ENCODE results near the gene CIAO2B.

Gene CIAO2B

DNA sequence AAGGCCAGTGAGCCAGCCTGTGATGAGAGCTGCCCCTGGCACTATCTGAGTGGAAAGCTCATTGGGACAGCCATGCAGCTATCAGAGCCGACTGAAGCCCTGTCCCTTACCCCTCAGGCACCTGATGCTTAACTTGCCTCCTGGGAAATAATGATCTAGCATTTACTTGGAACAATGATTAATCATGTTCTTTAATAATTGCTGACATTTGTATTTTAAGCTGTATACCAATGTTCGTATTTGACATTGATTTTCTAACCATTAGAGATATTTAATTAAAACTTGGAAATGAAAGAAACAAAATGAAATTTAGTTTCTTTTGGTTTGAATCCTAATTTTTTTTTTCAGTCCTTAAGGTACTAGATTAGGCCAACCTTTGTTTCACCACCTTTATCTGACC is 43.4 kb downstream of the CIAO2B start:
- Histone ChIP-seq H3K4ac (ENCODE audit: low read length) (no peak overlapping the region), H3K23ac (ENCODE audit: low read depth, low read length, poor library complexity) (no peak overlapping the region), H4K91ac (ENCODE audit: low read depth, low read length, poor library complexity) (no peak overlapping the region), H3K9ac (ENCODE audit: low read depth, low read length, poor library complexity) (no peak overlapping the region), H3K18ac (ENCODE audit: low read length) (no peak overlapping the region), H3K4me2 (ENCODE audit: insufficient read depth, low read length, poor library complexity, severe bottlenecking) (no peak overlapping the region), H2BK15ac (ENCODE audit: low read length) (no peak overlapping the region), H3K27ac (replicated peaks; ENCODE audit: low read length) (no peak overlapping the region), H4K8ac (ENCODE audit: low read depth, low read length) (no peak overlapping the region), H2AK5ac (ENCODE audit: low read depth, low read length) (no peak overlapping the region), H2BK5ac (ENCODE audit: low read length) (no peak overlapping the region), H3K36me3 (replicated peaks in 1 of 2; ENCODE audit: control insufficient read depth in 2 of 2, insufficient read depth in 2 of 2, low read length in 2 of 2) (peaks cover 4 to 15% of the 10 kb centered on the region in 2 donors), H3K79me1 (ENCODE audit: low read depth, low read length) (no peaks in the 10 kb centered on the region), H2BK12ac (ENCODE audit: low read length) (no peak overlapping the region), H2AFZ (ENCODE audit: low read length) (no peak overlapping the region), H3K4me1 (ENCODE audit: control insufficient read depth in 2 of 2, insufficient read depth in 1 of 2, low read depth in 1 of 2, low read length in 2 of 2) (no peaks in the 10 kb centered on the region), H3K14ac (ENCODE audit: low read length) (no peak overlapping the region), H2BK120ac (ENCODE audit: low read depth, low read length) (no peak overlapping the region), H3K4me3 (ENCODE audit: low read length in 2 of 2) (no peak overlapping the region), H3K27me3 (ENCODE audit: control insufficient read depth in 3 of 3, insufficient read depth in 3 of 3, low read depth in 1 of 3, low read length in 3 of 3) (peaks cover 0 to 2% (median 0%) of the 10 kb centered on the region in 3 experiments), H3K9me3 (replicated peaks in 1 of 2; ENCODE audit: control insufficient read depth in 2 of 2, insufficient read depth in 1 of 2, low read depth in 1 of 2, low read length in 2 of 2) (no peaks in the 10 kb centered on the region)
- no peak for DNase-seq (ENCODE audit: low spot score)
- no CpG with 5 or more reads among the region's 2 CpGs for WGBS, 2 donors (ENCODE audit: extremely low coverage in 2 of 2, insufficient read length in 2 of 2, insufficient replicate concordance in 1 of 2)

DNA sequence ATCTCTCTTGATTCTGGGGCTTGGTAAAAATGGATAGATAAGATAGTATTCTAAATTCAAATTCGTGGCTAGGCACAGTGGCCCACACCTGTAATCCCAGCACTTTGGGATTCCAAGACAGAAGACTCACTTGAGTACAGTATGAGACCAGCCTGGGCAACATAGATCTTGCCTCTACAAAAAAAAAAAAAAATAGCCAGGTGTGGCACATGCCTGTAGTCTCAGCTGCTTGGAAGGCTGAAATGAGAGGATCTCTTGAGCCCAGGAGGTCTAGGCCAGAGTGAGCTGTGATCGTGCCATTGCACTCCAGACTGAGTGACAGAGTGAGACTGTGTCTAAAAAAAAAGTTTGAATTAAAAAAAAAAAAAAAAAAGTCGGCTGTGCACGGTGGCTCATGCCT is 44.6 kb downstream of the CIAO2B start:
- Histone ChIP-seq H3K18ac (ENCODE audit: low read length) (no peak overlapping the region), H3K4me1 (ENCODE audit: control insufficient read depth in 2 of 2, insufficient read depth in 1 of 2, low read depth in 1 of 2, low read length in 2 of 2) (no peaks in the 10 kb centered on the region), H4K91ac (ENCODE audit: low read depth, low read length, poor library complexity) (no peak overlapping the region), H2BK15ac (ENCODE audit: low read length) (no peak overlapping the region), H3K9ac (ENCODE audit: low read depth, low read length, poor library complexity) (no peak overlapping the region), H2BK120ac (ENCODE audit: low read depth, low read length) (no peak overlapping the region), H3K4ac (ENCODE audit: low read length) (no peak overlapping the region), H2AK5ac (ENCODE audit: low read depth, low read length) (no peak overlapping the region), H3K79me1 (ENCODE audit: low read depth, low read length) (no peaks in the 10 kb centered on the region), H4K8ac (ENCODE audit: low read depth, low read length) (no peak overlapping the region), H2AFZ (ENCODE audit: low read length) (no peak overlapping the region), H3K4me2 (ENCODE audit: insufficient read depth, low read length, poor library complexity, severe bottlenecking) (no peak overlapping the region), H3K36me3 (replicated peaks in 1 of 2; ENCODE audit: control insufficient read depth in 2 of 2, insufficient read depth in 2 of 2, low read length in 2 of 2) (peaks cover 14 to 26% of the 10 kb centered on the region in 2 donors), H2BK5ac (ENCODE audit: low read length) (no peak overlapping the region), H3K4me3 (ENCODE audit: low read length in 2 of 2) (no peak overlapping the region), H3K23ac (ENCODE audit: low read depth, low read length, poor library complexity) (no peak overlapping the region), H3K27me3 (ENCODE audit: control insufficient read depth in 3 of 3, insufficient read depth in 3 of 3, low read depth in 1 of 3, low read length in 3 of 3) (no peaks in the 10 kb centered on the region), H3K14ac (ENCODE audit: low read length) (no peak overlapping the region), H3K9me3 (replicated peaks in 1 of 2; ENCODE audit: control insufficient read depth in 2 of 2, insufficient read depth in 1 of 2, low read depth in 1 of 2, low read length in 2 of 2) (peaks cover 0 to 3% of the 10 kb centered on the region in 2 donors), H2BK12ac (ENCODE audit: low read length) (no peak overlapping the region), H3K27ac (replicated peaks; ENCODE audit: low read length) (no peak overlapping the region)
- WGBS, 2 donors (ENCODE audit: extremely low coverage in 2 of 2, insufficient read length in 2 of 2, insufficient replicate concordance in 1 of 2): no CpG with 5 or more reads among the region's 4 CpGs
- no peak for DNase-seq (ENCODE audit: low spot score)

DNA sequence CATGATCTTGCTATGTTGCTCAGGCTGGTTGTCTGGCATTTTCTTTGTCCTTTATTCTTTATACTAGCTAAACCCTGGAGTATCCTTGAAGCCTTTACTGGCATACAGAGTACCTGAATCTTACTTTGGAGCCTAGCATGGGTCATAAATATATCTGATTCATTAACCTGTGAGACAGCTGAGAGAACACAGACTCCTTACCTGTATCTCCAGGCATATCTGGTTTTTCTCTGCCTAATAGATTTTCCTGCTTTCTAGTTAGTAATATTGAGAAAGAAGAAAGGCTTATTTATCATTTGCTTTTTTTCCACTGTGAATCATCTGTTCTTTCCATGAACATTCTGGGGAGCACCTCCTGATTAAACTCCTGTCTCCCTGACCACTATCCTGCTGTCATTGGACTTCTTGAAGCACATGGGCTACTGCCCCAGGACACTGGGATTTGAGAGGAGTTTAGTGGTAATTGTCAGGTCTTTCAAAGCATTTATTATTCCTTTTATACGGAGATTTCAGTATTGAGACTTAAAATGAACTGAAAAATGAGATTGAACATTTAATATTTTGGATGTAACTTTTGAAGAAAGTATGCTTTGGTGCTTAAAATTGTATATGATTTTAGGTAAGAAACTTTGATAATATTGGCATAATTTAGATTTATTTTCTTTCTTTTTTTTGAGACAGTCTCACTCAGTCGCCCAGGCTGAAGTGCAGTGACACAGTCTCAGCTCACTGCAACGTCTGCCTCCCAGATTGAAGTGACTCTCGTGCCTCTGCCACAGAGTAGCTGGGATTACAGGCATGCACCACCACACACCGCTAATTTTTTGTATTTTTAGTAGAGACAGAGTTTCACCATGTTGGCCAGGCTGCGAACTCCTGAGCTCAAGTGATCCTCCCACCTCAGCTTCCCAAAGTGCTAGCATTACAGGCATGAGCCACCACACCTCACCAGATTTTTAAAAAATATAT is 45.3 kb downstream of the CIAO2B start:
- no peaks in the 10 kb centered on the region for H3K4me1 ChIP-seq (ENCODE audit: control insufficient read depth in 2 of 2, insufficient read depth in 1 of 2, low read depth in 1 of 2, low read length in 2 of 2)
- H3K4me3 ChIP-seq (ENCODE audit: low read length in 2 of 2): no peak overlapping the region
- DNase-seq (ENCODE audit: low spot score): no peak
- no peak overlapping the region for H3K9ac ChIP-seq (ENCODE audit: low read depth, low read length, poor library complexity)
- no peak overlapping the region for H3K14ac ChIP-seq (ENCODE audit: low read length)
- no CpG with 5 or more reads among the region's 6 CpGs for WGBS, 2 donors (ENCODE audit: extremely low coverage in 2 of 2, insufficient read length in 2 of 2, insufficient replicate concordance in 1 of 2)
- no peaks in the 10 kb centered on the region for H3K27me3 ChIP-seq (ENCODE audit: control insufficient read depth in 3 of 3, insufficient read depth in 3 of 3, low read depth in 1 of 3, low read length in 3 of 3)
- H2AFZ ChIP-seq (ENCODE audit: low read length): no peak overlapping the region
- H3K27ac ChIP-seq (replicated peaks; ENCODE audit: low read length): no peak overlapping the region
- peaks cover 0 to 3% of the 10 kb centered on the region in 2 donors for H3K9me3 ChIP-seq (replicated peaks in 1 of 2; ENCODE audit: control insufficient read depth in 2 of 2, insufficient read depth in 1 of 2, low read depth in 1 of 2, low read length in 2 of 2)
- no peak overlapping the region for H2BK120ac ChIP-seq (ENCODE audit: low read depth, low read length)
- no peak overlapping the region for H3K4me2 ChIP-seq (ENCODE audit: insufficient read depth, low read length, poor library complexity, severe bottlenecking)
- H4K91ac ChIP-seq (ENCODE audit: low read depth, low read length, poor library complexity): no peak overlapping the region
- H2AK5ac ChIP-seq (ENCODE audit: low read depth, low read length): no peak overlapping the region
- no peak overlapping the region for H2BK5ac ChIP-seq (ENCODE audit: low read length)
- no peak overlapping the region for H4K8ac ChIP-seq (ENCODE audit: low read depth, low read length)
- no peak overlapping the region for H3K18ac ChIP-seq (ENCODE audit: low read length)
- no peak overlapping the region for H3K4ac ChIP-seq (ENCODE audit: low read length)
- H3K36me3 ChIP-seq (replicated peaks in 1 of 2; ENCODE audit: control insufficient read depth in 2 of 2, insufficient read depth in 2 of 2, low read length in 2 of 2): peaks cover 19 to 32% of the 10 kb centered on the region in 2 donors
- no peak overlapping the region for H3K23ac ChIP-seq (ENCODE audit: low read depth, low read length, poor library complexity)
- H3K79me1 ChIP-seq (ENCODE audit: low read depth, low read length): no peaks in the 10 kb centered on the region
- no peak overlapping the region for H2BK15ac ChIP-seq (ENCODE audit: low read length)
- no peak overlapping the region for H2BK12ac ChIP-seq (ENCODE audit: low read length)

DNA sequence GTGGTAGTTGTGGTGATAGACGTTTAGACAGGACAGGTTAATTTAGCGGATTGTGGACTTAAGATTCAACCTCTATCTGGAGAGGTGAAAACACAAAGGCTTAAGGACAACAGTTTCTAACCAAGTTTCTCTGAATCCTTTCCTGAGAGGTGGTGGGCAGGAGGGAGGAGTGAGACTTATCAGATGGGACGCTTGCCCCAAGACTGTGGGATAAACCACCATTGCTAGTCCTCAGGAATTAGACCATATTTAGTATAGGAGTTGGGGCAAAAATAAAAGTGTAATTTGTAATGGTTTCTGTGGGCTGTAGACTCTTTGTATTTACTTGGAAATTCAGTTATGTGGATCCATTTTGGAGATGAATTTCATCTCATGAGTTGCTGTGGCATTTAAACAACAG is 47.3 kb downstream of the CIAO2B start:
- H3K4me2 ChIP-seq (ENCODE audit: insufficient read depth, low read length, poor library complexity, severe bottlenecking): no peak overlapping the region
- no peaks in the 10 kb centered on the region for H3K27me3 ChIP-seq (ENCODE audit: control insufficient read depth in 3 of 3, insufficient read depth in 3 of 3, low read depth in 1 of 3, low read length in 3 of 3)
- no peak overlapping the region for H3K4me3 ChIP-seq (ENCODE audit: low read length in 2 of 2)
- no peak overlapping the region for H2BK120ac ChIP-seq (ENCODE audit: low read depth, low read length)
- no peak overlapping the region for H3K14ac ChIP-seq (ENCODE audit: low read length)
- H3K27ac ChIP-seq (replicated peaks; ENCODE audit: low read length): no peak overlapping the region
- no peak overlapping the region for H2AK5ac ChIP-seq (ENCODE audit: low read depth, low read length)
- H3K36me3 ChIP-seq (replicated peaks in 1 of 2; ENCODE audit: control insufficient read depth in 2 of 2, insufficient read depth in 2 of 2, low read length in 2 of 2): peaks cover 21 to 35% of the 10 kb centered on the region in 2 donors
- H3K23ac ChIP-seq (ENCODE audit: low read depth, low read length, poor library complexity): no peak overlapping the region
- H4K8ac ChIP-seq (ENCODE audit: low read depth, low read length): no peak overlapping the region
- H2BK15ac ChIP-seq (ENCODE audit: low read length): no peak overlapping the region
- H4K91ac ChIP-seq (ENCODE audit: low read depth, low read length, poor library complexity): no peak overlapping the region
- DNase-seq (ENCODE audit: low spot score): no peak
- no peak overlapping the region for H3K4ac ChIP-seq (ENCODE audit: low read length)
- H2BK5ac ChIP-seq (ENCODE audit: low read length): no peak overlapping the region
- no peaks in the 10 kb centered on the region for H3K4me1 ChIP-seq (ENCODE audit: control insufficient read depth in 2 of 2, insufficient read depth in 1 of 2, low read depth in 1 of 2, low read length in 2 of 2)
- H3K18ac ChIP-seq (ENCODE audit: low read length): no peak overlapping the region
- H3K79me1 ChIP-seq (ENCODE audit: low read depth, low read length): peaks cover 2% of the 10 kb centered on the region
- H3K9me3 ChIP-seq (replicated peaks in 1 of 2; ENCODE audit: control insufficient read depth in 2 of 2, insufficient read depth in 1 of 2, low read depth in 1 of 2, low read length in 2 of 2): peaks cover 0 to 3% of the 10 kb centered on the region in 2 donors
- H2AFZ ChIP-seq (ENCODE audit: low read length): no peak overlapping the region
- H3K9ac ChIP-seq (ENCODE audit: low read depth, low read length, poor library complexity): no peak overlapping the region
- no CpG with 5 or more reads among the region's 3 CpGs for WGBS, 2 donors (ENCODE audit: extremely low coverage in 2 of 2, insufficient read length in 2 of 2, insufficient replicate concordance in 1 of 2)
- no peak overlapping the region for H2BK12ac ChIP-seq (ENCODE audit: low read length)

All from neuronal stem cell (in vitro differentiated cells).